Measurements from ENCODE around the gene TRIM17.

TRIM17 gene

GRCh38 chr1:228403231-228403631 lies 13.4 kb downstream of the TRIM17 start:
- H3K4me2 ChIP-seq (ENCODE audit: low read depth, low read length, poor library complexity, severe bottlenecking) = peak overlapping the region; percentile 97
- peaks cover 75% of the 10 kb centered on the region for H4K20me1 ChIP-seq (ENCODE audit: insufficient read depth, low read length, poor library complexity, severe bottlenecking)
- H3K79me2 ChIP-seq (ENCODE audit: insufficient read depth, low read length) = peaks cover 82% of the 10 kb centered on the region
- H3K36me3 ChIP-seq (ENCODE audit: insufficient read depth, low read length) = peaks cover 19% of the 10 kb centered on the region; the same call in 1 of the 2 replicates
- H3K4me1 ChIP-seq (ENCODE audit: insufficient read depth, low read length, poor library complexity, severe bottlenecking) = peaks cover 48% of the 10 kb centered on the region
- H3F3A ChIP-seq (ENCODE audit: low read depth) = no peaks in the 10 kb centered on the region
- no peaks in the 10 kb centered on the region for H3K9me2 ChIP-seq (replicated peaks; ENCODE audit: low read depth, low read length)
- peak overlapping the region; percentile 91 for H3K4me3 ChIP-seq (ENCODE audit: low read length, poor library complexity, severe bottlenecking)
- no peaks in the 10 kb centered on the region for H3K27me3 ChIP-seq (ENCODE audit: insufficient read depth, low read length, poor library complexity, severe bottlenecking)
- peak overlapping the region; percentile 90 for H3K9ac ChIP-seq (ENCODE audit: low read depth, low read length, poor library complexity, severe bottlenecking)
- H3K9me3 ChIP-seq (ENCODE audit: insufficient read depth, low read depth, low read length) = no peaks in the 10 kb centered on the region
- no peak for TF ChIP-seq EZH2phosphoT487 (IDR thresholded peaks at IDR 0.05; ENCODE audit: borderline replicate concordance)
- TF ChIP-seq CTCF (conservative IDR thresholded peaks at IDR 0.05; ENCODE audit: low read length) = no peak
- no peak overlapping the region for H2AFZ ChIP-seq (ENCODE audit: low read length)

GRCh38 chr1:228402641-228403025 lies 14.0 kb downstream of the TRIM17 start:
- peak overlapping the region; percentile 90 for H3K9ac ChIP-seq (ENCODE audit: low read depth, low read length, poor library complexity, severe bottlenecking)
- H4K20me1 ChIP-seq (ENCODE audit: insufficient read depth, low read length, poor library complexity, severe bottlenecking) = peaks cover 81% of the 10 kb centered on the region
- H3K9me2 ChIP-seq (replicated peaks; ENCODE audit: low read depth, low read length) = no peaks in the 10 kb centered on the region
- H3K4me1 ChIP-seq (ENCODE audit: insufficient read depth, low read length, poor library complexity, severe bottlenecking) = peaks cover 42% of the 10 kb centered on the region
- no peak overlapping the region for H2AFZ ChIP-seq (ENCODE audit: low read length)
- peaks cover 76% of the 10 kb centered on the region for H3K79me2 ChIP-seq (ENCODE audit: insufficient read depth, low read length)
- H3F3A ChIP-seq (ENCODE audit: low read depth) = no peaks in the 10 kb centered on the region
- peak overlapping the region; percentile 91 for H3K4me3 ChIP-seq (ENCODE audit: low read length, poor library complexity, severe bottlenecking)
- peaks cover 24% of the 10 kb centered on the region; the same call in 1 of the 2 replicates for H3K36me3 ChIP-seq (ENCODE audit: insufficient read depth, low read length)
- H3K4me2 ChIP-seq (ENCODE audit: low read depth, low read length, poor library complexity, severe bottlenecking) = peak overlapping the region; percentile 97
- TF ChIP-seq EZH2phosphoT487 (IDR thresholded peaks at IDR 0.05; ENCODE audit: borderline replicate concordance) (no peak), CTCF (conservative IDR thresholded peaks at IDR 0.05; ENCODE audit: low read length) (no peak)
- H3K9me3 ChIP-seq (ENCODE audit: insufficient read depth, low read depth, low read length) = no peaks in the 10 kb centered on the region
- no peaks in the 10 kb centered on the region for H3K27me3 ChIP-seq (ENCODE audit: insufficient read depth, low read length, poor library complexity, severe bottlenecking)

GRCh38 chr1:228401782-228402640 lies 14.7 kb downstream of the TRIM17 start:
- H3K79me2 ChIP-seq (ENCODE audit: insufficient read depth, low read length) = peaks cover 70% of the 10 kb centered on the region
- H3K4me3 ChIP-seq (ENCODE audit: low read length, poor library complexity, severe bottlenecking) = peak overlapping the region; percentile 91
- H3K27me3 ChIP-seq (ENCODE audit: insufficient read depth, low read length, poor library complexity, severe bottlenecking) = no peaks in the 10 kb centered on the region
- no peak overlapping the region for H3K9ac ChIP-seq (ENCODE audit: low read depth, low read length, poor library complexity, severe bottlenecking)
- no peaks in the 10 kb centered on the region for H3F3A ChIP-seq (ENCODE audit: low read depth)
- H3K36me3 ChIP-seq (ENCODE audit: insufficient read depth, low read length) = peaks cover 31% of the 10 kb centered on the region; the same call in 1 of the 2 replicates
- no peaks in the 10 kb centered on the region for H3K9me3 ChIP-seq (ENCODE audit: insufficient read depth, low read depth, low read length)
- no peak overlapping the region for H2AFZ ChIP-seq (ENCODE audit: low read length)
- no peak for TF ChIP-seq CTCF (conservative IDR thresholded peaks at IDR 0.05; ENCODE audit: low read length)
- H3K4me1 ChIP-seq (ENCODE audit: insufficient read depth, low read length, poor library complexity, severe bottlenecking) = peaks cover 36% of the 10 kb centered on the region
- H3K4me2 ChIP-seq (ENCODE audit: low read depth, low read length, poor library complexity, severe bottlenecking) = peak overlapping the region; percentile 97
- peaks cover 84% of the 10 kb centered on the region for H4K20me1 ChIP-seq (ENCODE audit: insufficient read depth, low read length, poor library complexity, severe bottlenecking)
- no peaks in the 10 kb centered on the region for H3K9me2 ChIP-seq (replicated peaks; ENCODE audit: low read depth, low read length)

All from Loucy (cell line).